ENCODE measurements around the gene STN1.

- no peak for TF ChIP-seq GATA2 (IDR thresholded peaks at IDR 0.05; ENCODE audit: low read depth, low read length)
- no peak for TF ChIP-seq GATA3 (IDR thresholded peaks at IDR 0.05; ENCODE audit: low read depth, low read length)
Measured at GRCh38 chr10:103836861-103837260, 81.1 kb downstream of the STN1 start.

Measured in SH-SY5Y (cell line).